LNCAP (cell line): Measurements from ENCODE around the gene MAML2.

ENCODE experiments used
- CTCF ChIP-seq: fragments of 450-650 bp; IDR thresholded peaks from 2 replicates; pipeline ENCODE4 v1.5.1; 2017; ENCODE audit warnings: mild to moderate bottlenecking

Gene MAML2

DNA sequence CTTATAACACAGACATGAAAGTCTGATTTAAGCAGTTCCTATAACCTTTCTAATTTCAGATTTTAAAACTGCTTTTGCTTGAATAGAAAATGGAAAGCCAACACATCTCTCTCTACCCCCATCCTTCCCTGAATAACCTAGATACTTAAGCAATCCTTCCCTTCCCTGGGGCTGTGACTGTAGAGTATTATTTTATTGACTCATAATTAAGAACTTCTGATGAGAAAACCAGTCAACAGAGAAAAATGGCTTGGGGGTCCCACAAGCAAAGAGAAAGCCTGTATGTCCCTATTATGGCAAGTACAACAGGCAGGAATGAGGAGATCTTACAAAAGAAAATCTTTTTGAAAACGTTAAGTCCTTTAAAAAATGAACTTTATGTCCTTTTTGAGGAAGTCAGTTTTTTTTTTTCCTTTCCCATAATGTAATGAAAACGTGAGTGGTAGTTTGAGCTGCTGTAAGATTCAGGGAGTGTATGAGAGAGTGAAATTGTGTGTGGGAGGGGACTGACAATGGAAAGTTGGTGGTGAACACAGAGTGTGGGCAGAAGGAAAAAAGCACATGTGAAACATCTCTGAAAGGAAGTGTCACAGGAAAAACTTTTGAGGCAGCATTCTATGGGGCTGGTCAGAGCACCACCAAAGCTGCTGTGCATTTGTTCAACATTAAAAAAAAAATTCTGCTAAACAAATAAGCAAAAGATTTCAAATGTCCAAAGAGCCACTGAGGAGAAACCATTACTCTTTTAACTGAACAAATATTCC lies 154.6 kb downstream of the MAML2 start:
- no peak for TF ChIP-seq CTCF

DNA sequence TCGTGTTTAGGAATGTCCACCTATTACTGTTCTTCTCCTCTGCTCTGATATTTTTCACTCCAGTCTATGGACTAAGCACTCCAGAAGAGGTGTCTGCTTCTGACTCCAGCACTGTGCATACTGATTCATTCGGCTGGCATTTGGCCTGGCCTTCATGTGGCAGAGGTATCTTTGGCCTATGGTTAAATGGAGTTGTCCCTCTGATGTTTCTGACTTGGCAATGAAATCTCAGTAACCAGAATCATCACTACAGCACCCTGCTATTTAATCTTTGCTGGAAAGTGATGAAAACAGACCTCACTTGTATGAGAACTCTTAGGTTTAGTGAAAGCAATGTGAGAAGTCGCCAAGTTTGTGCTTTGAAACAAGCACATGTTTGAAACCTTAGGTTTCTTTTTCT lies 155.2 kb downstream of the MAML2 start:
- TF ChIP-seq CTCF: no peak

DNA sequence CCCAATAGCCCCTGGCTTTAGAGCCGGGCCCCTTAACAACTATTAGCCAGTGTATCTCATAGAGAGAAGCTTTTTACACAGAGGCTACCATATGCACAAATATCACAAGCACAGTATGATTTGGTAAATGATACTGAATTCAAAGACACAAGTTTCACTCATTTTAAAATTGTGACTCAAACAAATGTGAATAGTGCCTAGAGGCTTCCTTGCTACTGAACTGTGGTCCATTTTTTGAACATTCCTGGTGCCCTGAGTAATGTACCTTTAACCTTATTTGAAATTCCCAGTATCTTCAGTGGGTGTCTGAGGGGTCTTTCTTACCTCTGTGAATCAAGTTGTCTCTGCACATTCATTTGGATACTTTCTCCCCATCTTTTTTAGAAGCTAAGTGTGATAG lies 156.2 kb downstream of the MAML2 start:
- TF ChIP-seq CTCF: no peak

DNA sequence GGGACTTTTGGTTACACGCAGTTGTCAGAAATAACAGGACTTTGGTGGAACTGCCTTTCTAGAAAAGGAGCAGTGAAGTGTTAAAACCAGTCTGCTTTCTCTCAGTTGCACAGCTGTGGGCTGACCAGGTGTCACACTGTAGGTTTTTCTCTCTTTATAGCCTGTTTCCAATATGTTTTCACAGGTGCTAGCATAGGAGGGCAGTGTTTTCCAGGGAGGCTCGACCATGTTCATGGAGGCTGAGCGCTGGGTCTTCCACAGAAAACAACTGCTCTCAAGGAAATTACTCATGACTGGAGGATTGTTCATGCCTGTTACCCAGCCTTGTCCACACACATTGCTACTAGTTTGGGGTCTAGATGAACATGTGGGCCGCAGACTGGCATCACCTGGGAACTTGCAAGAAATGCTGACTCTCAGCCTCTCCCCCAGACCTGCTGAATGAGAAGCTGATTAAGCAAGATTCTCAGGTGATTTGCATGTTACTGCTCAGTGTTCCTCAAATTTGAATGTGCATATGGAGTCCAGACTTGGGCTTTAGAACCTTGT lies 157.7 kb downstream of the MAML2 start:
- TF ChIP-seq CTCF: no peak

- no peak for TF ChIP-seq CTCF
These were observed 162.7 kb downstream of the MAML2 start for GRCh38 chr11:96180341-96180740.

DNA sequence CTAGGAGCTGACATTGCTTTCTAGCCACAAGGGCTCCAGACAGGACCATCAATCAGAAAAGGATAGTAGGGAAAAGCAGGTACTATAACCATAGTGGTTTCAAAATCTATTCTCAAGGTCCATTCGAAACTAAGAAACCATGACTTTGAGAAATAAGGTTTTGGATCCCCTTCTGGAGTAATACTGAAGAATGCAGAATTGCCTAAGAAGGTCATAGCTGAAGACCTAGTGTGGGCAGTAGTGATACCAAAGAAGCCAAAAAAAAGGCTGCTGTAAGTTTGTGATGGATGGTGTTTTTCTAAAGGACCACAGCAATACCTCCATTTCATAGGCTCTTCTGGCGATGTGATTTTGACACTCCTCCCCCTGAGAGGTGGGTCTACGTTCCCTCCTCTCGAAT lies 163.1 kb downstream of the MAML2 start:
- no peak for TF ChIP-seq CTCF

- no peak for TF ChIP-seq CTCF
These were observed 164.1 kb downstream of the MAML2 start for GRCh38 chr11:96178887-96179279.
